GM12878 (cell line): ENCODE results near the gene RFT1. TPM values are rescaled to one million over a fixed set of nuclear protein-coding genes. Genes with fewer than 3 reads are reported as not detected.

Experiments used
- BHLHE40 ChIP-seq, 2 experiments: fragments of 450-650 bp in 1 of 2; IDR thresholded peaks; 2 replicates each; pipeline ENCODE4 v1.6.1; 2011 to 2017; ENCODE audit warnings: low read depth in 2 of 2, borderline replicate concordance in 1 of 2, improper control_type of control experiment in 1 of 2, low read length in 1 of 2, mild to moderate bottlenecking in 1 of 2
- EGR1 ChIP-seq, 2 experiments: IDR thresholded peaks; 1 replicate in 1 of 2; 2 replicates in 1 of 2; pipeline ENCODE4 v1.6.1; 2011 to 2012; ENCODE audit warnings: low read depth in 2 of 2, low read length in 2 of 2, borderline replicate concordance in 1 of 2, mild to moderate bottlenecking in 1 of 2, moderate library complexity in 1 of 2
- FOS ChIP-seq: IDR thresholded peaks from 3 replicates; pipeline ENCODE4 v1.6.1; 2011; ENCODE audit warnings: borderline replicate concordance; ENCODE audit not compliant: insufficient read length; ENCODE audit errors: extremely low read depth
- GATAD2B ChIP-seq: fragments of 450-650 bp; conservative IDR thresholded peaks from 2 replicates; pipeline ENCODE4 v1.6.1; 2017; ENCODE audit warnings: low read depth, mild to moderate bottlenecking, moderate library complexity
- IRF3 ChIP-seq: fragments of 450-650 bp; IDR thresholded peaks from 2 replicates; pipeline ENCODE4 v1.6.1; 2014; ENCODE audit warnings: mild to moderate bottlenecking
- IRF4 ChIP-seq: IDR thresholded peaks from 2 replicates; pipeline ENCODE4 v1.6.1; 2011; ENCODE audit warnings: low read depth, low read length
- MEF2A ChIP-seq: IDR thresholded peaks from 2 replicates; pipeline ENCODE4 v1.6.1; 2011; ENCODE audit warnings: low read depth, mild to moderate bottlenecking, low read length, moderate library complexity; ENCODE audit not compliant: insufficient read depth
- NFXL1 ChIP-seq: fragments of 450-650 bp; IDR thresholded peaks from 2 replicates; pipeline ENCODE4 v1.6.1; 2017; ENCODE audit warnings: antibody characterized with exemption, mild to moderate bottlenecking, borderline replicate concordance
- NR2C1 ChIP-seq: fragments of 450-650 bp; IDR thresholded peaks from 2 replicates; pipeline ENCODE4 v1.6.1; 2017; ENCODE audit warnings: antibody characterized with exemption, mild to moderate bottlenecking, moderate library complexity
- POLR2A ChIP-seq: IDR thresholded peaks from 2 replicates; pipeline ENCODE4 v1.6.1; 2011; ENCODE audit warnings: low read depth, mild to moderate bottlenecking, low read length
- POLR2AphosphoS2 ChIP-seq: IDR thresholded peaks from 2 replicates; pipeline ENCODE4 v1.6.1; 2011; ENCODE audit warnings: low read depth, mild to moderate bottlenecking, low read length, improper control_type of control experiment, moderate library complexity
- POU2F2 ChIP-seq: IDR thresholded peaks from 3 replicates; pipeline ENCODE4 v1.6.1; 2011; ENCODE audit warnings: low read depth, mild to moderate bottlenecking, low read length, borderline replicate concordance
- RB1 ChIP-seq: fragments of 450-650 bp; formaldehyde crosslinking; IDR thresholded peaks from 2 replicates; pipeline ENCODE4 v1.6.1; 2017; ENCODE audit warnings: mild to moderate bottlenecking, borderline replicate concordance
- ZSCAN29 ChIP-seq: fragments of 450-650 bp; IDR thresholded peaks from 2 replicates; pipeline ENCODE4 v1.6.1; 2017; ENCODE audit warnings: mild to moderate bottlenecking, moderate library complexity
- polyA plus RNA-seq, 11 experiments: library from polyadenylated mRNA; depleted of rRNA in 4 of 11; unstranded in 6 of 11; stranded (reverse) in 5 of 11; fragments of >200 nt; fragmentation: Nextera tagmentation in 4 of 11; fragmentation: Illumina TruSeq in 1 of 11; extraction: Ambion mirVana in 4 of 11; extraction: Trizol in 1 of 11; gene quantifications; 1 replicate in 1 of 11; 2 replicates in 10 of 11; pipeline versions ENCODE4 v1.2.1 to v1.2.3, GENCODE V29; 2011 to 2016; ENCODE audit warnings: inconsistent platforms in 2 of 11, missing spikeins in 2 of 11, low read depth in 1 of 11
- total RNA-seq, 4 experiments: library from RNA; depleted of rRNA in 3 of 4; stranded (reverse); fragments of >200 nt in 3 of 4; fragmentation: Illumina TruSeq in 1 of 4; extraction: Trizol in 1 of 4; gene quantifications; 2 replicates each; pipeline versions ENCODE4 v1.2.1 to v1.2.3, GENCODE V29; 2013 to 2021
- TF ChIP-seq, protein P1 (sequence below): fragments of 450-650 bp; IDR thresholded peaks from 2 replicates; pipeline ENCODE4 v1.6.1; 2018; ENCODE audit warnings: borderline replicate concordance, mild to moderate bottlenecking; ENCODE audit not compliant: partially characterized antibody
- TF ChIP-seq, protein P2 (sequence below): fragments of 450-650 bp; IDR thresholded peaks from 2 replicates; pipeline ENCODE4 v1.6.1; 2017; ENCODE audit warnings: mild to moderate bottlenecking, moderate library complexity
- TF ChIP-seq, protein P3 (sequence below): IDR thresholded peaks from 2 replicates; pipeline ENCODE4 v1.6.1; 2012; ENCODE audit warnings: mild to moderate bottlenecking, low read depth, low read length

The RFT1 gene
- total and polyA plus RNA-seq, 10 of the 15 experiments (the other 5 are each of a cell fraction or from before 2014, with no cell fraction given) = 16.6 to 75.1 (median 34.5) TPM

DNA sequence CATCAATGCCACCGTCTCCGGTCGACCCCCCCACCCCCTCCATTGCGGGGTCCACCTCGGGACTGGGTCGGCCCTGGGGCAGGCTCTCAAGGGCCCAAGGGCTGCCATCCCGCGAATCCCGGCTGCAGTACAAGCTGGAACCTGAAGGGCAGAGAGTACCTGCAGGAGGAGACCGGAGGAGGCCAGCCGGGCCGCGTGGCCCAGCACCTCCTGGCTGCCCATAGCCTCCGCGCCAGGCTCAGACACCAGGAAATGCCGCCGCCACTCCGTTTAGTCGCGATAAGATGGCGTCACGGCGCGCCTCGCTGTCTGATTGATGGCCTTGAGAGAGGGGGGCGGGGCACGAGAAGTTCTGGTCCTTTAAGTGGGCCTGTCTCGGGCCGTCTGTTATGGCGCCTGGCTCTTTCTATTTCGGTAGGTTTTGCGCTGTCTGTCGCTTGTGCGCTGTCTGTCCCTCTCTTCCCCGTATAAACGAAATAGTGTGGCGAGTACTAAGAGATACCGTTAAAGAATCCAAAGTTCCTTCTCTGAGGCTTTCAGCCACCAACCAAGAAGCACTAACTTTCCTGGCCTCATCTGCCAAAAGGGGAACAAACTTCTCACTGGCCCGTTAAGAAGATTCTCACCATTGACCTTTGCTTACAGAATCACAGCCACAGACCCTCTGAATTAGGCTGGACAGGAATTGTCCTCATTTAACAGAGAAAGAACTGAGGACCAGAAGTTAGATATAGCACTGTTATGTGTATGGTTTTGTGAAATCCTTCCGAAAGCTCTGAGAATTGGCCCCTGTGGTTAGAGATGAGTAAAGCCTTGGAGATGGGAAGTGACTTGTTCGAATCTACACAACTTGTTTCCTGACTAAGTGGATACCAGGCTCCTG, at the start of gene RFT1 (continued):
- TF ChIP-seq IRF3 (no peak), POLR2AphosphoS2 (peak; percentile 84; the same call in 1 of the 2 replicates), GATAD2B (peak; percentile 84), ZSCAN29 (no peak), MEF2A (0 out of 2 replicates have a peak, but pooled peaks have one; percentile 10), IRF4 (no peak), POU2F2 (peak; percentile 82; the same call in 2 of the 3 replicates), BHLHE40 (IDR thresholded peaks at IDR 0.05; ENCODE audit: borderline replicate concordance in 1 of 2, low read depth in 2 of 2, low read length in 1 of 2) (peak in 1 of 2 experiments; percentile 47; a peak in 2 of 4 replicates), NFXL1 (no peak), EGR1 (IDR thresholded peaks at IDR 0.05; ENCODE audit: borderline replicate concordance in 1 of 2, low read depth in 2 of 2, low read length in 2 of 2) (no peak), FOS (no peak), POLR2A (peak; percentile 98), NR2C1 (no peak), RB1 (0 out of 2 replicates have a peak, but pooled peaks have one; percentile 84)
- TF ChIP-seq, protein P1, sequence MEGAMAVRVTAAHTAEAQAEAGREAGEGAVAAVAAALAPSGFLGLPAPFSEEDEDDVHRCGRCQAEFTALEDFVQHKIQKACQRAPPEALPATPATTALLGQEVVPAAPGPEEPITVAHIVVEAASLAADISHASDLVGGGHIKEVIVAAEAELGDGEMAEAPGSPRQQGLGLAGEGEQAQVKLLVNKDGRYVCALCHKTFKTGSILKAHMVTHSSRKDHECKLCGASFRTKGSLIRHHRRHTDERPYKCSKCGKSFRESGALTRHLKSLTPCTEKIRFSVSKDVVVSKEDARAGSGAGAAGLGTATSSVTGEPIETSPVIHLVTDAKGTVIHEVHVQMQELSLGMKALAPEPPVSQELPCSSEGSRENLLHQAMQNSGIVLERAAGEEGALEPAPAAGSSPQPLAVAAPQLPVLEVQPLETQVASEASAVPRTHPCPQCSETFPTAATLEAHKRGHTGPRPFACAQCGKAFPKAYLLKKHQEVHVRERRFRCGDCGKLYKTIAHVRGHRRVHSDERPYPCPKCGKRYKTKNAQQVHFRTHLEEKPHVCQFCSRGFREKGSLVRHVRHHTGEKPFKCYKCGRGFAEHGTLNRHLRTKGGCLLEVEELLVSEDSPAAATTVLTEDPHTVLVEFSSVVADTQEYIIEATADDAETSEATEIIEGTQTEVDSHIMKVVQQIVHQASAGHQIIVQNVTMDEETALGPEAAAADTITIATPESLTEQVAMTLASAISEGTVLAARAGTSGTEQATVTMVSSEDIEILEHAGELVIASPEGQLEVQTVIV = peak; percentile 77
- TF ChIP-seq, protein P2, sequence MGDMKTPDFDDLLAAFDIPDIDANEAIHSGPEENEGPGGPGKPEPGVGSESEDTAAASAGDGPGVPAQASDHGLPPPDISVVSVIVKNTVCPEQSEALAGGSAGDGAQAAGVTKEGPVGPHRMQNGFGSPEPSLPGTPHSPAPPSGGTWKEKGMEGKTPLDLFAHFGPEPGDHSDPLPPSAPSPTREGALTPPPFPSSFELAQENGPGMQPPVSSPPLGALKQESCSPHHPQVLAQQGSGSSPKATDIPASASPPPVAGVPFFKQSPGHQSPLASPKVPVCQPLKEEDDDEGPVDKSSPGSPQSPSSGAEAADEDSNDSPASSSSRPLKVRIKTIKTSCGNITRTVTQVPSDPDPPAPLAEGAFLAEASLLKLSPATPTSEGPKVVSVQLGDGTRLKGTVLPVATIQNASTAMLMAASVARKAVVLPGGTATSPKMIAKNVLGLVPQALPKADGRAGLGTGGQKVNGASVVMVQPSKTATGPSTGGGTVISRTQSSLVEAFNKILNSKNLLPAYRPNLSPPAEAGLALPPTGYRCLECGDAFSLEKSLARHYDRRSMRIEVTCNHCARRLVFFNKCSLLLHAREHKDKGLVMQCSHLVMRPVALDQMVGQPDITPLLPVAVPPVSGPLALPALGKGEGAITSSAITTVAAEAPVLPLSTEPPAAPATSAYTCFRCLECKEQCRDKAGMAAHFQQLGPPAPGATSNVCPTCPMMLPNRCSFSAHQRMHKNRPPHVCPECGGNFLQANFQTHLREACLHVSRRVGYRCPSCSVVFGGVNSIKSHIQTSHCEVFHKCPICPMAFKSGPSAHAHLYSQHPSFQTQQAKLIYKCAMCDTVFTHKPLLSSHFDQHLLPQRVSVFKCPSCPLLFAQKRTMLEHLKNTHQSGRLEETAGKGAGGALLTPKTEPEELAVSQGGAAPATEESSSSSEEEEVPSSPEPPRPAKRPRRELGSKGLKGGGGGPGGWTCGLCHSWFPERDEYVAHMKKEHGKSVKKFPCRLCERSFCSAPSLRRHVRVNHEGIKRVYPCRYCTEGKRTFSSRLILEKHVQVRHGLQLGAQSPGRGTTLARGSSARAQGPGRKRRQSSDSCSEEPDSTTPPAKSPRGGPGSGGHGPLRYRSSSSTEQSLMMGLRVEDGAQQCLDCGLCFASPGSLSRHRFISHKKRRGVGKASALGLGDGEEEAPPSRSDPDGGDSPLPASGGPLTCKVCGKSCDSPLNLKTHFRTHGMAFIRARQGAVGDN = peak; percentile 66; the same call in 1 of the 2 replicates
- TF ChIP-seq, protein P3, sequence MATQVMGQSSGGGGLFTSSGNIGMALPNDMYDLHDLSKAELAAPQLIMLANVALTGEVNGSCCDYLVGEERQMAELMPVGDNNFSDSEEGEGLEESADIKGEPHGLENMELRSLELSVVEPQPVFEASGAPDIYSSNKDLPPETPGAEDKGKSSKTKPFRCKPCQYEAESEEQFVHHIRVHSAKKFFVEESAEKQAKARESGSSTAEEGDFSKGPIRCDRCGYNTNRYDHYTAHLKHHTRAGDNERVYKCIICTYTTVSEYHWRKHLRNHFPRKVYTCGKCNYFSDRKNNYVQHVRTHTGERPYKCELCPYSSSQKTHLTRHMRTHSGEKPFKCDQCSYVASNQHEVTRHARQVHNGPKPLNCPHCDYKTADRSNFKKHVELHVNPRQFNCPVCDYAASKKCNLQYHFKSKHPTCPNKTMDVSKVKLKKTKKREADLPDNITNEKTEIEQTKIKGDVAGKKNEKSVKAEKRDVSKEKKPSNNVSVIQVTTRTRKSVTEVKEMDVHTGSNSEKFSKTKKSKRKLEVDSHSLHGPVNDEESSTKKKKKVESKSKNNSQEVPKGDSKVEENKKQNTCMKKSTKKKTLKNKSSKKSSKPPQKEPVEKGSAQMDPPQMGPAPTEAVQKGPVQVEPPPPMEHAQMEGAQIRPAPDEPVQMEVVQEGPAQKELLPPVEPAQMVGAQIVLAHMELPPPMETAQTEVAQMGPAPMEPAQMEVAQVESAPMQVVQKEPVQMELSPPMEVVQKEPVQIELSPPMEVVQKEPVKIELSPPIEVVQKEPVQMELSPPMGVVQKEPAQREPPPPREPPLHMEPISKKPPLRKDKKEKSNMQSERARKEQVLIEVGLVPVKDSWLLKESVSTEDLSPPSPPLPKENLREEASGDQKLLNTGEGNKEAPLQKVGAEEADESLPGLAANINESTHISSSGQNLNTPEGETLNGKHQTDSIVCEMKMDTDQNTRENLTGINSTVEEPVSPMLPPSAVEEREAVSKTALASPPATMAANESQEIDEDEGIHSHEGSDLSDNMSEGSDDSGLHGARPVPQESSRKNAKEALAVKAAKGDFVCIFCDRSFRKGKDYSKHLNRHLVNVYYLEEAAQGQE = no peak
